Measurements from ENCODE around the gene APOA5. TPM values are rescaled to one million over a fixed set of nuclear protein-coding genes. Genes with fewer than 3 reads are reported as not detected.

APOA5 gene
- total RNA-seq, 1 experiment from 2014 or later, result 0.11 TPM

- H4K91ac ChIP-seq (ENCODE audit: insufficient read length, low read depth, low read length), result no peak overlapping the region
- H3K27me3 Mint-ChIP-seq (ENCODE audit: low read depth), result no peaks in the 10 kb centered on the region
- H3K79me1 ChIP-seq (ENCODE audit: insufficient read depth, low read depth, low read length, poor library complexity, severe bottlenecking), result peaks cover 7% of the 10 kb centered on the region
- H3K4me1 Mint-ChIP-seq, result peaks cover 21 to 22% of the 10 kb centered on the region in 2 experiments
- H3K56ac ChIP-seq (ENCODE audit: insufficient read length, low read depth, low read length), result peak overlapping the region; percentile 93
- H2BK120ac ChIP-seq (ENCODE audit: low read depth, low read length, poor library complexity, severe bottlenecking), result no peak overlapping the region
- peak overlapping the region; percentile 88; the same call in 1 of the 2 replicates for H3K14ac ChIP-seq (ENCODE audit: insufficient read depth, low read length)
- H3K18ac ChIP-seq (ENCODE audit: insufficient read length, low read depth, low read length), result peak overlapping the region; percentile 91
- peaks cover 11% of the 10 kb centered on the region; the same call in 1 of the 2 replicates for H3K79me2 ChIP-seq (ENCODE audit: insufficient read depth, low read length)
- H4K5ac ChIP-seq (ENCODE audit: insufficient read length, low read depth, low read length), result peak overlapping the region; percentile 36
- H3K23ac ChIP-seq (ENCODE audit: insufficient read length, low read depth, low read length), result no peak overlapping the region
- no peaks in the 10 kb centered on the region for H4K20me1 ChIP-seq (ENCODE audit: control insufficient read depth, insufficient read depth, insufficient read length)
- peak overlapping the region; percentile 71 for H3K27ac ChIP-seq (ENCODE audit: insufficient read length, low read depth, low read length)
- H2BK20ac ChIP-seq (ENCODE audit: low read depth, low read length, poor library complexity, severe bottlenecking), result no peak overlapping the region
- peaks cover 12% of the 10 kb centered on the region for H3K23me2 ChIP-seq (ENCODE audit: insufficient read length, low read depth, low read length, poor library complexity, severe bottlenecking)
- H3K4me2 ChIP-seq (ENCODE audit: insufficient read depth, insufficient read length, low read length), result peak overlapping the region; percentile 100
- no peak overlapping the region for H3T11ph ChIP-seq (ENCODE audit: low read length)
- no peak overlapping the region for H2BK5ac ChIP-seq (ENCODE audit: insufficient read length, low read length)
- H3K9ac ChIP-seq (ENCODE audit: extremely low read depth, insufficient read length, low read length), result peak overlapping the region; percentile 84
- H3K9me3 Mint-ChIP-seq, result no peaks in the 10 kb centered on the region
- no peak overlapping the region for H2AK5ac ChIP-seq (ENCODE audit: insufficient read length, low read length)
- peaks cover 9 to 49% (median 34%) of the 10 kb centered on the region in 3 experiments; a peak in 6 of 7 replicates for H3K36me3 Mint-ChIP-seq (ENCODE audit: insufficient read depth in 1 of 3, low read depth in 3 of 3)
- H3K9me3 ChIP-seq (ENCODE audit: control insufficient read depth, low read depth, low read length), result no peaks in the 10 kb centered on the region
- peak overlapping the region; percentile 67 for H2AFZ ChIP-seq (ENCODE audit: low read length)
- no CpG with 5 or more reads among the region's 25 CpGs for WGBS (ENCODE audit: extremely low coverage, insufficient read length, low lambda C conversion rate)
- H4K8ac ChIP-seq (replicated peaks; ENCODE audit: insufficient read length, low read depth, low read length), result no peak overlapping the region
- H3K4me3 Mint-ChIP-seq, result peak overlapping the region; percentile 95 to 97
- TF ChIP-seq, protein P1, sequence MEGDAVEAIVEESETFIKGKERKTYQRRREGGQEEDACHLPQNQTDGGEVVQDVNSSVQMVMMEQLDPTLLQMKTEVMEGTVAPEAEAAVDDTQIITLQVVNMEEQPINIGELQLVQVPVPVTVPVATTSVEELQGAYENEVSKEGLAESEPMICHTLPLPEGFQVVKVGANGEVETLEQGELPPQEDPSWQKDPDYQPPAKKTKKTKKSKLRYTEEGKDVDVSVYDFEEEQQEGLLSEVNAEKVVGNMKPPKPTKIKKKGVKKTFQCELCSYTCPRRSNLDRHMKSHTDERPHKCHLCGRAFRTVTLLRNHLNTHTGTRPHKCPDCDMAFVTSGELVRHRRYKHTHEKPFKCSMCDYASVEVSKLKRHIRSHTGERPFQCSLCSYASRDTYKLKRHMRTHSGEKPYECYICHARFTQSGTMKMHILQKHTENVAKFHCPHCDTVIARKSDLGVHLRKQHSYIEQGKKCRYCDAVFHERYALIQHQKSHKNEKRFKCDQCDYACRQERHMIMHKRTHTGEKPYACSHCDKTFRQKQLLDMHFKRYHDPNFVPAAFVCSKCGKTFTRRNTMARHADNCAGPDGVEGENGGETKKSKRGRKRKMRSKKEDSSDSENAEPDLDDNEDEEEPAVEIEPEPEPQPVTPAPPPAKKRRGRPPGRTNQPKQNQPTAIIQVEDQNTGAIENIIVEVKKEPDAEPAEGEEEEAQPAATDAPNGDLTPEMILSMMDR (conservative IDR thresholded peaks at IDR 0.05), result no peak
- H3K4ac ChIP-seq (ENCODE audit: low read depth, low read length), result no peak overlapping the region; the same call in 1 of the 2 replicates
- H3K27me3 ChIP-seq (ENCODE audit: insufficient read depth, low read length), result no peaks in the 10 kb centered on the region
- DNase-seq, result no peak
- no peak overlapping the region for H2BK12ac ChIP-seq (ENCODE audit: insufficient read length, low read depth, low read length)
- peaks cover 4% of the 10 kb centered on the region; the same call in 1 of the 2 replicates for H3K4me1 ChIP-seq (ENCODE audit: insufficient read depth, low read length)
- H2BK15ac ChIP-seq (ENCODE audit: low read depth, low read length), result no peak overlapping the region
- H3K27ac Mint-ChIP-seq, result peak overlapping the region; percentile 69 to 99 (median 91)
Observed at GRCh38 chr11:116773203-116774097, 18.2 kb downstream of the APOA5 start.

Data from H9 (cell line).